ENCODE measurements around the gene LMBRD1. TPM values are rescaled to one million over a fixed set of nuclear protein-coding genes. Genes with fewer than 3 reads are reported as not detected.
"Not testable (repeated sequence)": the region's sequence is repeated elsewhere in the genome, so short reads cannot be mapped to it uniquely, and the experiment has no call there.

LMBRD1 gene
- total and polyA plus RNA-seq, 4 experiments from 2014 or later: 53.8 to 61.5 (median 55.2) TPM

- no peak overlapping the region for H3K27ac ChIP-seq (ENCODE audit: low read depth, low read length)
- Mint-ChIP-seq H3K4me3 (no peak overlapping the region), H3K4me1 (peaks cover 0 to 11% (median 1%) of the 10 kb centered on the region in 4 donors), H3K9me3 (no peaks in the 10 kb centered on the region), H3K27me3 (no peaks in the 10 kb centered on the region), H3K36me3 (peaks cover 37 to 55% of the 10 kb centered on the region in 2 donors), H3K27ac (no peak overlapping the region)
- intact Hi-C loops (cut with micrococcal nuclease): no loop called here
- peaks cover 19% of the 10 kb centered on the region for H3K36me3 ChIP-seq (ENCODE audit: insufficient read depth, low read length)
- H3K4me1 ChIP-seq (ENCODE audit: insufficient read depth, low read length): no peaks in the 10 kb centered on the region
- ChIA-PET CTCF (ENCODE audit: partially characterized antibody) (no interaction called here), POLR2A (ENCODE audit: partially characterized antibody) (no interaction called here)
- H3K4me3 ChIP-seq (ENCODE audit: low read length in 2 of 2): no peak overlapping the region
- DNase-seq: no peak
- no peaks in the 10 kb centered on the region for H3K9me3 ChIP-seq (ENCODE audit: control insufficient read depth in 1 of 2, low read length in 2 of 2)
- H3K27me3 ChIP-seq (ENCODE audit: insufficient read depth, low read length): no peaks in the 10 kb centered on the region
Measured at GRCh38 chr6:69699655-69700054, 97.2 kb downstream of the LMBRD1 start.

GRCh38 chr6:69696273-69696672 lies 100.5 kb downstream of the LMBRD1 start:
- POLR2A ChIA-PET (ENCODE audit: partially characterized antibody): no interaction called here
- Mint-ChIP-seq H3K36me3 (peaks cover 43 to 56% of the 10 kb centered on the region in 2 donors), H3K4me1 (peaks cover 0 to 15% (median 2%) of the 10 kb centered on the region in 4 donors), H3K4me3 (no peak overlapping the region), H3K27me3 (no peaks in the 10 kb centered on the region), H3K9me3 (no peaks in the 10 kb centered on the region), H3K27ac (no peak overlapping the region)
- Histone ChIP-seq H3K4me3 (ENCODE audit: low read length in 2 of 2) (no peak overlapping the region), H3K9me3 (ENCODE audit: control insufficient read depth in 1 of 2, low read length in 2 of 2) (no peaks in the 10 kb centered on the region), H3K36me3 (ENCODE audit: insufficient read depth, low read length) (peaks cover 19% of the 10 kb centered on the region), H3K27ac (ENCODE audit: low read depth, low read length) (no peak overlapping the region), H3K4me1 (ENCODE audit: insufficient read depth, low read length) (no peaks in the 10 kb centered on the region), H3K27me3 (ENCODE audit: insufficient read depth, low read length) (no peaks in the 10 kb centered on the region)
- intact Hi-C loops (cut with micrococcal nuclease): no loop called here
- DNase-seq: no peak
- CTCF ChIA-PET (ENCODE audit: partially characterized antibody): no interaction called here

- POLR2A ChIA-PET (ENCODE audit: partially characterized antibody): no interaction called here
- Histone ChIP-seq H3K36me3 (ENCODE audit: insufficient read depth, low read length) (peaks cover 8% of the 10 kb centered on the region), H3K4me1 (ENCODE audit: insufficient read depth, low read length) (no peaks in the 10 kb centered on the region), H3K27me3 (ENCODE audit: insufficient read depth, low read length) (no peaks in the 10 kb centered on the region), H3K27ac (ENCODE audit: low read depth, low read length) (no peak overlapping the region), H3K9me3 (ENCODE audit: control insufficient read depth in 1 of 2, low read length in 2 of 2) (no peaks in the 10 kb centered on the region), H3K4me3 (ENCODE audit: low read length in 2 of 2) (no peak overlapping the region)
- Mint-ChIP-seq H3K4me1 (peaks cover 0 to 18% (median 5%) of the 10 kb centered on the region in 4 donors), H3K4me3 (no peak overlapping the region), H3K27me3 (no peaks in the 10 kb centered on the region), H3K27ac (peak overlapping the region in 2 of 7 donors; percentile 1 to 27), H3K36me3 (peaks cover 52 to 55% of the 10 kb centered on the region in 2 donors), H3K9me3 (no peaks in the 10 kb centered on the region)
- no peak for DNase-seq
- intact Hi-C loops (cut with micrococcal nuclease): no loop called here
- CTCF ChIA-PET (ENCODE audit: partially characterized antibody): no interaction called here
Measured at GRCh38 chr6:69693762-69694161, 103.0 kb downstream of the LMBRD1 start.

- Mint-ChIP-seq H3K9me3 (no peaks in the 10 kb centered on the region), H3K4me1 (peaks cover 0 to 17% (median 11%) of the 10 kb centered on the region in 4 donors), H3K4me3 (no peak overlapping the region), H3K36me3 (peaks cover 39 to 50% of the 10 kb centered on the region in 2 donors), H3K27me3 (no peaks in the 10 kb centered on the region), H3K27ac (peak overlapping the region in 1 of 7 donors; percentile 5)
- Histone ChIP-seq H3K36me3 (ENCODE audit: insufficient read depth, low read length) (no peaks in the 10 kb centered on the region), H3K9me3 (ENCODE audit: control insufficient read depth in 1 of 2, low read length in 2 of 2) (no peaks in the 10 kb centered on the region), H3K27me3 (ENCODE audit: insufficient read depth, low read length) (no peaks in the 10 kb centered on the region), H3K27ac (ENCODE audit: low read depth, low read length) (no peak overlapping the region), H3K4me3 (ENCODE audit: low read length in 2 of 2) (no peak overlapping the region), H3K4me1 (ENCODE audit: insufficient read depth, low read length) (no peaks in the 10 kb centered on the region)
- ChIA-PET POLR2A (ENCODE audit: partially characterized antibody) (no interaction called here), CTCF (ENCODE audit: partially characterized antibody) (interaction anchor here (0.7 kb wide), 1 partner anchor 80 kb away, joined by 6 read pairs; no protein-coding TSS in a partner anchor)
- no peak for DNase-seq
- intact Hi-C loops (cut with micrococcal nuclease): no loop called here
Measured at GRCh38 chr6:69690986-69691385, 105.8 kb downstream of the LMBRD1 start.

- H3K4me3 ChIP-seq (ENCODE audit: low read length in 2 of 2): no peak overlapping the region
- Mint-ChIP-seq H3K27me3 (no peaks in the 10 kb centered on the region), H3K4me3 (no peak overlapping the region), H3K9me3 (no peaks in the 10 kb centered on the region), H3K27ac (no peak overlapping the region), H3K36me3 (peaks cover 28 to 35% of the 10 kb centered on the region in 2 donors), H3K4me1 (peaks cover 11 to 20% (median 16%) of the 10 kb centered on the region in 4 donors)
- H3K36me3 ChIP-seq (ENCODE audit: insufficient read depth, low read length): no peaks in the 10 kb centered on the region
- DNase-seq: no peak
- no peaks in the 10 kb centered on the region for H3K9me3 ChIP-seq (ENCODE audit: control insufficient read depth in 1 of 2, low read length in 2 of 2)
- no peak overlapping the region for H3K27ac ChIP-seq (ENCODE audit: low read depth, low read length)
- POLR2A ChIA-PET (ENCODE audit: partially characterized antibody): no interaction called here
- H3K4me1 ChIP-seq (ENCODE audit: insufficient read depth, low read length): peaks cover 5% of the 10 kb centered on the region
- CTCF ChIA-PET (ENCODE audit: partially characterized antibody): interaction anchor here (0.5 kb wide), 1 partner anchor 97 kb away, joined by 3 read pairs; no protein-coding TSS in a partner anchor
- intact Hi-C loops (cut with micrococcal nuclease): no loop called here
- H3K27me3 ChIP-seq (ENCODE audit: insufficient read depth, low read length): no peaks in the 10 kb centered on the region
Measured at GRCh38 chr6:69680302-69680701, 116.5 kb downstream of the LMBRD1 start.

GRCh38 chr6:69673298-69673697 lies 123.5 kb downstream of the LMBRD1 start:
- intact Hi-C loops (cut with micrococcal nuclease): no loop called here
- H3K27ac ChIP-seq (ENCODE audit: low read depth, low read length): no peak overlapping the region
- no peaks in the 10 kb centered on the region for H3K27me3 ChIP-seq (ENCODE audit: insufficient read depth, low read length)
- Mint-ChIP-seq H3K36me3 (peaks cover 57% of the 10 kb centered on the region in 2 donors), H3K27me3 (no peaks in the 10 kb centered on the region), H3K4me3 (no peak overlapping the region), H3K9me3 (no peaks in the 10 kb centered on the region), H3K27ac (peak overlapping the region in 2 of 7 donors; percentile 4 to 59), H3K4me1 (peaks cover 0 to 2% (median 0%) of the 10 kb centered on the region in 4 donors)
- ChIA-PET POLR2A (ENCODE audit: partially characterized antibody) (no interaction called here), CTCF (ENCODE audit: partially characterized antibody) (no interaction called here)
- H3K36me3 ChIP-seq (ENCODE audit: insufficient read depth, low read length): no peaks in the 10 kb centered on the region
- DNase-seq: no peak
- H3K9me3 ChIP-seq (ENCODE audit: control insufficient read depth in 1 of 2, low read length in 2 of 2): no peaks in the 10 kb centered on the region
- no peak overlapping the region for H3K4me3 ChIP-seq (ENCODE audit: low read length in 2 of 2)
- no peaks in the 10 kb centered on the region for H3K4me1 ChIP-seq (ENCODE audit: insufficient read depth, low read length)

- Histone ChIP-seq H3K36me3 (ENCODE audit: insufficient read depth, low read length) (no peaks in the 10 kb centered on the region), H3K27ac (ENCODE audit: low read depth, low read length) (no peak overlapping the region), H3K4me3 (ENCODE audit: low read length in 2 of 2) (no peak overlapping the region), H3K9me3 (ENCODE audit: control insufficient read depth in 1 of 2, low read length in 2 of 2) (no peaks in the 10 kb centered on the region), H3K27me3 (ENCODE audit: insufficient read depth, low read length) (no peaks in the 10 kb centered on the region), H3K4me1 (ENCODE audit: insufficient read depth, low read length) (no peaks in the 10 kb centered on the region)
- CTCF ChIA-PET (ENCODE audit: partially characterized antibody): no interaction called here
- intact Hi-C loops (cut with micrococcal nuclease): no loop called here
- H3K9me3 Mint-ChIP-seq: peaks cover 0 to 2% (median 0%) of the 10 kb centered on the region in 8 donors
- POLR2A ChIA-PET (ENCODE audit: partially characterized antibody): no interaction called here
- no peak overlapping the region for H3K4me3 Mint-ChIP-seq
- peak overlapping the region in 2 of 7 donors; percentile 52 to 78 for H3K27ac Mint-ChIP-seq
- peaks cover 0 to 1% (median 0%) of the 10 kb centered on the region in 4 donors for H3K4me1 Mint-ChIP-seq
- H3K36me3 Mint-ChIP-seq: peaks cover 26 to 28% of the 10 kb centered on the region in 2 donors
- DNase-seq: no peak
- H3K27me3 Mint-ChIP-seq: no peaks in the 10 kb centered on the region
Measured at GRCh38 chr6:69668916-69669315, 127.9 kb downstream of the LMBRD1 start.

GRCh38 chr6:69666779-69667178 lies 130.0 kb downstream of the LMBRD1 start:
- DNase-seq; H3K27me3 ChIP-seq (ENCODE audit: insufficient read depth, low read length); POLR2A ChIA-PET (ENCODE audit: partially characterized antibody); H3K4me1 ChIP-seq (ENCODE audit: insufficient read depth, low read length); H3K4me1 Mint-ChIP-seq; H3K4me3 Mint-ChIP-seq; H3K9me3 Mint-ChIP-seq; intact Hi-C loops (cut with micrococcal nuclease); H3K27ac Mint-ChIP-seq; H3K27me3 Mint-ChIP-seq; H3K9me3 ChIP-seq (ENCODE audit: control insufficient read depth in 1 of 2, low read length in 2 of 2); H3K4me3 ChIP-seq (ENCODE audit: low read length in 2 of 2); H3K27ac ChIP-seq (ENCODE audit: low read depth, low read length); H3K36me3 ChIP-seq (ENCODE audit: insufficient read depth, low read length): not testable (repeated sequence)
- CTCF ChIA-PET (ENCODE audit: partially characterized antibody): interaction anchor here (1.1 kb wide), 1 partner anchor 9 kb away, joined by 3 read pairs; no protein-coding TSS in a partner anchor
- peaks cover 8 to 12% of the 10 kb centered on the region in 2 donors for H3K36me3 Mint-ChIP-seq

Measured in CD4-positive, alpha-beta memory T cell (primary cell).